Raji (cell line): ENCODE results near the gene SLC35E3.
A peak's percentile ranks its signal among the peaks of the same experiment; 100 is the strongest.

Source experiments
- POLR2A ChIP-seq: IDR thresholded peaks from 2 replicates; pipeline ENCODE4 v1.6.1; 2011; ENCODE audit warnings: low read depth, low read length, control low read depth; ENCODE audit not compliant: insufficient read depth

Gene SLC35E3

DNA sequence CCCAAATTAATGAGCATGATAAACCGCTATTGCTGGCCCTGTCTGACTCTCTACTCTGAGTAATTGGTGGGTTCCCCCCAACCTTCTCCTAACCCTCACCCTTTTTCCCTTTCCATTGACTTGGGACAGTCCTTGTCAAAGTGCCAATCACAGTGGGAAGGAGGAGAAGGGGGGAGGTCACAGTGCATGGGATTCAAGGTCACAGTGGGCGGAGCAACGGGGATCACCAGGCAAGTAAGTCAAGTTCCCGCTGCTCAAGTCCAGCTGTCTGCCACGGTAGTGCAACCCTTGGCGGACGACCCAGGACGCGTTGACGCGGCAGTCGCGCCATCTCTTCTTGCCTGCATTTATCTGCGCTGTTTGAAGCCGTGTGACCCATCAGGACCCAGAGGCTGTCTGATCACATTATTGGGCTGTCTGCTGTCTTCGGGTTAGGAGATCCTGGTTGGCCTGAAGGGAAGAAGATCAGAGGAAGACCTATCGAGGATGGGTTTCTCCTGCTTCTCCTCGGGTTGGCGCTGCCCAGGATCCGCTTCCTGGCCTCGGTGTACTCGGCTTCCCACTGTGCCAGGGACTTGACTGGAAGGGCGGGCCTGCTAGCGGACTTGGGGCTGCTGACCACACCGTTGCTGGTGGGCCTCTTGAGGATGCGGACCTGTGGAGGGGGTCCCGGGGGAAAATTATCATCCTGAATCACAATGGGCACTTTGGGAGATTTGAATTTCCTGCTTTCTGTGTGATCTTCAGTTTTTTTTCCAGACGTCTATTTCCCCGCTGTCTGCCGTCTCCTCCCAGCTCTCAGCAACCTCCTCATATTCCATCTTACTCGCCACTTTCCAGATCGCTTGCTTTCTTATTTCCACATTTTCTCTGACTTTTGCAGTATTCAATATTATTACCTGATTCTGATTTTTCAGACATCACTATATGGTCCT, 58.9 kb downstream of the SLC35E3 start:
- no peak for TF ChIP-seq POLR2A

DNA sequence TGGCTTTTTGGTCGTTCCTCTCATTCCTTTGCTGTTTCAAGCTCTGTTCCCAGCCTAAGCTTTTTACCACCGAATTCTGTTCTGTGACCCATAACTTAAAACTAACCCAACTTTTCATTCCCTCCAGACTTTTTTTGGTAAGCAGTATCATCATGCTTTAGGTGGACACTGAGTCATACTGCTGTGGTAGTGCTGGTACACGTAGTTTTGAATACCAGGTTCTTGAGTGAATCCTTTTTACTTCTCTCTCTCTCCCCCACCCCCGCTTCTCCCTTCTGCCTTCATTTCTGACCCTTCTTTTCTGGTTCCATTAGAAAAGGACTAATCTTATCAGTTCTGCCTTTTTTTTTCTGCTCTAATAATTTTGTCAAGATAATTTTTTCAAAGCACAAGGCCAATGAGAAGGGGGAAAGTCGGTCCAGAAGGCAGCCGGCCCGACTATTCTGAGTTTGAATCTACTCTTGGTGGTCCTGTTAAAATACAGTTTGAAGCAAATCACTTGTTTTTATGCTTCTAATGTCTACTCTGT, 59.7 kb downstream of the SLC35E3 start:
- no peak for TF ChIP-seq POLR2A

DNA sequence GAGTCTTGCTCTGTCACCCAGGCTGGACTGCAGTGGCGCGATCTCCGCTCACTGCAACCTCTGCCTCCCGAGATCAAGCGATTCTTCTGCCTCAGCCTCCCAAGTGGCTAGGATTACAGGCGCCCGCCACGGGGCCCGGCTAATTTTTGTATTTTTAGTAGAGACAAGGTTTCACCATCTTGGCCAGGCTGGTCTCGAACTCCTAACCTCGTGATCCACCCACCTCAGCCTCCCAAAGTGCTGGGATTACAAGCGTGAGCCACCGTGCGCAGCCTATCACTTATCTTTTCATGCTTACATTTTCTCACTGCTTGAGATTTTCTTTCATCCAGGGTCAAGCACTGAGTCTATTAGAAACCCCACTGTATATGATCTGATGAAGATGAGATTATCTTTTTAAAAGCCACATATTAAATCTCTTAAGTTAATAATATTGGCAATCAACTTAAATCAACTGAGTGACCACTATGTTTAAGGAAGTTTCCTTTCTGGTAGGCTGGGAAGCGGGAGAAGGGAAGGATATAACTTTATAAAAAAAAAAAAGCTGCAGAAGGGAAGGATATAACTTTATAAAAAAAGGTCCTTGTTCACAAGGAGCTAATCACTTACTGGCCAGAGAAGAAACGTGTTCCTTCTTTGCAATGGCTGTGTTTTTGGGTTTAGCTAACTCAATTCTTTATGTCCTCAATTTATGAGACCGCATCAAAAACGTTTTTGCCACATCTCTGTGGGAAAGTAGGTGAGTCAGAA, 60.7 kb downstream of the SLC35E3 start:
- TF ChIP-seq POLR2A: no peak

DNA sequence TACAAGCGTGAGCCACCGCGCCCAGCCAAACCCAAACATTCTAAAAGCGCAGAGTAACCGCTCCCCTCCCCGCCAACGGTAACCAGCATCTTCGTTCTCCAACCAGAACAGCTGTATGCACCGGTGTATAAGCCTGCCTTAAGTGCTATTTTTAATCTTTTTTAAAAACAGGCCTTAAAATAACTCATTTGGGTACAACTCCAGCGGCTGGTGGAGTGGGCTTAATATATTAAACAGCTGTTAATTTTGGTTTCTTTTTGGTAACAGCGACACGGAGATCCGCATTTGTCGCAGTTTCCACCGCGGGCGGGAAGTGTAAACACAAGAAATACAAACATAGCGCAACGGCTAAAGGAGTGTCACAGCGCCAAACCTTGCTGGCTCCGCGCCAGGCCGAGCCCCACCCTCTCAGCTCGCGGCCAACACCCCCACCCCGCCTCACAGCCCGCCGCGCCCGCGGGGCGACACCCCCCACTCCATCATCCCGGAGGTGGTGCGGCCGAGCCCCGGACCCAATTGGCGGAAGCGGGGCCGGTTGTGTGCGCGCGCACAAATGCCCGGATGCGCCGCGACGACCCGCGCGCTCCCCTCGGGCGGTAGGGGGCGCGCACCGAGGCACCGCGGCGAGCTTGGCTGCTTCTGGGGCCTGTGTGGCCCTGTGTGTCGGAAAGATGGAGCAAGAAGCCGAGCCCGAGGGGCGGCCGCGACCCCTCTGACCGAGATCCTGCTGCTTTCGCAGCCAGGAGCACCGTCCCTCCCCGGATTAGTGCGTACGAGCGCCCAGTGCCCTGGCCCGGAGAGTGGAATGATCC, 61.8 kb downstream of the SLC35E3 start, which contains the start of gene MDM2:
Gene MDM2 (plus strand): TSS at position 602 of the 812 bp plus-strand sequence. CDS start 301 bp downstream, outside the sequence.
- peak; percentile 80 for TF ChIP-seq POLR2A

DNA sequence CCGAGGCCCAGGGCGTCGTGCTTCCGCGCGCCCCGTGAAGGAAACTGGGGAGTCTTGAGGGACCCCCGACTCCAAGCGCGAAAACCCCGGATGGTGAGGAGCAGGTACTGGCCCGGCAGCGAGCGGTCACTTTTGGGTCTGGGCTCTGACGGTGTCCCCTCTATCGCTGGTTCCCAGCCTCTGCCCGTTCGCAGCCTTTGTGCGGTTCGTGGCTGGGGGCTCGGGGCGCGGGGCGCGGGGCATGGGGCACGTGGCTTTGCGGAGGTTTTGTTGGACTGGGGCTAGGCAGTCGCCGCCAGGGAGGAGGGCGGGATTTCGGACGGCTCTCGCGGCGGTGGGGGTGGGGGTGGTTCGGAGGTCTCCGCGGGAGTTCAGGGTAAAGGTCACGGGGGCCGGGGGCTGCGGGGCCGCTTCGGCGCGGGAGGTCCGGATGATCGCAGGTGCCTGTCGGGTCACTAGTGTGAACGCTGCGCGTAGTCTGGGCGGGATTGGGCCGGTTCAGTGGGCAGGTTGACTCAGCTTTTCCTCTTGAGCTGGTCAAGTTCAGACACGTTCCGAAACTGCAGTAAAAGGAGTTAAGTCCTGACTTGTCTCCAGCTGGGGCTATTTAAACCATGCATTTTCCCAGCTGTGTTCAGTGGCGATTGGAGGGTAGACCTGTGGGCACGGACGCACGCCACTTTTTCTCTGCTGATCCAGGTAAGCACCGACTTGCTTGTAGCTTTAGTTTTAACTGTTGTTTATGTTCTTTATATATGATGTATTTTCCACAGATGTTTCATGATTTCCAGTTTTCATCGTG, 62.6 kb downstream of the SLC35E3 start:
- TF ChIP-seq POLR2A: peak; percentile 60

DNA sequence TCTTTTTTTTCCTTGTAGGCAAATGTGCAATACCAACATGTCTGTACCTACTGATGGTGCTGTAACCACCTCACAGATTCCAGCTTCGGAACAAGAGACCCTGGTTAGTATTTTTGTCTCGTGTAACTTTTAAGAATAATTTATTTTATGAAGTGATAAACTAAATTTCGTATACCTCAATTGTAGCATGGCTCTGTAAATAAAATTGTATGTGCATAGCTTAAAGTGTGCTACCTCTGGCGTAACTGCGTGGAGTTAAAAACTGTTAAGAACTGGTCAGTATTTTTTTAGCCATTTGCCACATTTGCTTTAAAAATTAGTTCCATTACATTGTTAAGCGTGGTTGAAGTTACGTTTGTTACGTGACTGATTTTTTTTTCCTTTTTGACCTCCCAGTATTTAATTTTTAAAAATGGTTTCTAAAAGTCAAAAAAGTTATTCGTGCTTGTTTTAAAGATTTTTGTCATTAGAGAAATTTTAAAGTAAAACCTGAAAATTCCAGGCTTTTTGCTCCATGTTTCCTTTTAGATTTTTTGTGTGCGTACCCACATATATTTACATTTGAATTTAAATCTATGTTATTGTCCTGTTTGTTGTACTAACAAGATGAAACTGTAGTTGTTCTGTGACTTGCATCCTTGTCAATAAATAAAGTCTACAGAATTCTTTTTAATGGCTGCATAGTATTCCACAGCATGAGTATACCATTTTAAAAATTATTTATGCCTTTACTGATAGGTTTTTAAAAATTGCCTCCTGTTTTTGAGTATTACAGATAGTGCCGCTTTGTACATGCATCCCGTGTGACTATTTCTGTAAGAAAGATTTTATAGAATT, 63.4 kb downstream of the SLC35E3 start:
- TF ChIP-seq POLR2A: no peak

DNA sequence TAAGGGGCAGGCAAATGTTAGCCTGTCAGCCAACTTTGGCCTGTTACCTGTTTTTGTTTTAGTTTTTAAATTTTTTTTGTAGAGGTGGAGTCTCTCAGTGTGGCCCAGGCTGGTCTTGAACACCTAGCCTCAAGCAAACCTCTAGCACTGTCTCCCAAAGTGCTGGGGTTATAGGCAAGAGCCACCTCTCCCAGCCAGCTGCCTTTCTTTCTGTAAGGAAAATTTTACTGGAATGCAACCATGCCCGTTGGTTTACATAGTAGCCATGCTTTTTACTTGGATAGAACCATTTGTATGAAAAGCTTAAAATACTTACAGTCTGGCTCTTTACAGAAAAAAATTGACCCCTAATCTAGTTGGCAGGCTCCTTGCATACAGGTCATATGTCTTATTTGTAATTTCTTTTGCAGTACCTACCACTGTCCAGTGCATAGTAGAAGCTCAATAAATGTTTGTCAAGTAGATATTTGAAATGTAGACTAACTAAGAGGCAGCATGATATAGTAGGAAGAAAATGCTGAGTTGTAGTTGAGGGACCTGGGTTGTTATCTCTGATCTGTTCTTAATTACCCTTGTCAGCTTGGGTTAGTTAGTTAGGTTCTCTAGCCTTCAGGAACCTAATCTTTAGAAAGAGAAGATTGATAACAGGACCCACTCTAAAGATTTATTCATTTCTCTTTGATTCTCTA, 66.7 kb downstream of the SLC35E3 start:
- TF ChIP-seq POLR2A: no peak

DNA sequence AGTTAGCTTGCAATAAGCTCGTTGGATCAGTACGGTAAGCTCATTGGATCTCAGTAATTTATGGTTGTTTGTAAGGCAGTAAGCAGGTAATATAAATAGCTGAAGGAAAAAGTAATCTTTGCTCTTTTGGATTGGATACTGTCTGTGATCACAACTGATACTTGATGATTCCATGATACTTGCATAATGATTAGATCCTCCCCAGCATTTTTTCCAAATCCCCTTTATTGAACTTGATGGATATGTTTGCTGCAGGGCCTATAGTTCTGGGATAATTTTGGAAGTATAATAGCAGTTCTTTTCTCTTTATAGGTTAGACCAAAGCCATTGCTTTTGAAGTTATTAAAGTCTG, 67.2 kb downstream of the SLC35E3 start:
- no peak for TF ChIP-seq POLR2A

DNA sequence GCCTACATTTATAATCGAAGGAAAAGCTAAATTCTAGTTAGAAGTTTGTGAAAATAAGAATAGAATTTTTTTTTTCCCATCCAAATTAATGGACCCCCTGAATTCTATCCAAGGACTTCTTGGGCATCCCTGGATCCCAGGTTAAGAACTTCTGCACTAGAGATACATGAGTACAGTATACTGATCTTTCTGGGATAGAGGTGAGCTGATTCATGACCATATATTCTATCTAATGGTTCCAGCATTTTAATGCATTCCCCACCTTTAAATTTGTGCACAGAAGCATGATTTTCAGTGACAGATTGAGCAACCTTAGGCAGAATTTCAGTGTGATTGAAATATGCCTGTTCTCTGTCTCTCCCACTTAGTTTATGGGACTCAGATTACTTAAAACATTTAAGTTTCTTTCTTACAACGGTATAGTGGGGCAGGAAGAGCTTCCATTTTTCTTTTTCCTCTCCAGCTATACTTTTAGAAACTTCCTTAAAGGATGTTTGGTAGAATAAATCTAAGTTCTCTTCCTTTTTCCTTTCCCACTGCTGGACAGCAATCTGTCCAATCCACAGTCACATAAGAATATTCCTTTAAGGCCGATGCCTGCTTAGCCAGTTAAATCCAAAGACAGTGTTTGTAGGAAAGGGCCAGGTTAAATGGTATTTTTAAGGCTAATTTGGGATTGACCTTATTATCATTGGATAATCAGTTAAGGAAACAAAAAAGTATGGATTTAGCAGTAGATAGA, 68.7 kb downstream of the SLC35E3 start:
- TF ChIP-seq POLR2A: no peak

DNA sequence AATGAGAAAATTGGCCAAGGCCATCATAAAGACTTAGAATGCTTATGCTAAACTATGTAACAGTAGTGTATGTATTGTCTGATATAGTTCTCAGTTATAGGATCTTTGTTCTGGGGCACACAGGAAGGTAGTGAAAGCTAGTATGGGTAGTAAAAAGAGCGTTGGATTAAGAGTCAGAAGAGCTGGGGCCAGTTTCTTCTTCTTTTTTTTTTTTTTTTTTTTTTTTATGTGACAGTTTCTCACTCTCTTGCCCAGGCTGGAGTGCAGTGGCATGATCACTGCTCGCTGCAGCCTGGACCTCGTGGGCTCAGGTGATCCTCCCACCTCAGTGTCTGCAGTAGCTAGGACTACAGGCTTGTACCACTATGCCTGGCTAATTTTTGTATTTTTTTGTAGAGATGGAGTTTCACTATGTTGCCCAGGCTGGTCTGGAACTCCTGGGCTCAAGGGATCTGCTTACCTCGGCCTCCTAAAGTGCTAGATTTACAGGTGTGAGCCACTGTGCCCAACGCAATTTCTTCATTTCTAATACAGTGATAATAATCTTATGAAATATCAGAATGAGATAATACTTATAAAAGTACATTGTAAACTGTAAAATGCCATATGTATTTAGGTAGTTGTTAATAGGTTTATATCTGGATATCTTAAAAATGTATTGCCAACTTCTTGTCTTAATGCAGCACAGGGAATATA, 69.4 kb downstream of the SLC35E3 start:
- TF ChIP-seq POLR2A: no peak

DNA sequence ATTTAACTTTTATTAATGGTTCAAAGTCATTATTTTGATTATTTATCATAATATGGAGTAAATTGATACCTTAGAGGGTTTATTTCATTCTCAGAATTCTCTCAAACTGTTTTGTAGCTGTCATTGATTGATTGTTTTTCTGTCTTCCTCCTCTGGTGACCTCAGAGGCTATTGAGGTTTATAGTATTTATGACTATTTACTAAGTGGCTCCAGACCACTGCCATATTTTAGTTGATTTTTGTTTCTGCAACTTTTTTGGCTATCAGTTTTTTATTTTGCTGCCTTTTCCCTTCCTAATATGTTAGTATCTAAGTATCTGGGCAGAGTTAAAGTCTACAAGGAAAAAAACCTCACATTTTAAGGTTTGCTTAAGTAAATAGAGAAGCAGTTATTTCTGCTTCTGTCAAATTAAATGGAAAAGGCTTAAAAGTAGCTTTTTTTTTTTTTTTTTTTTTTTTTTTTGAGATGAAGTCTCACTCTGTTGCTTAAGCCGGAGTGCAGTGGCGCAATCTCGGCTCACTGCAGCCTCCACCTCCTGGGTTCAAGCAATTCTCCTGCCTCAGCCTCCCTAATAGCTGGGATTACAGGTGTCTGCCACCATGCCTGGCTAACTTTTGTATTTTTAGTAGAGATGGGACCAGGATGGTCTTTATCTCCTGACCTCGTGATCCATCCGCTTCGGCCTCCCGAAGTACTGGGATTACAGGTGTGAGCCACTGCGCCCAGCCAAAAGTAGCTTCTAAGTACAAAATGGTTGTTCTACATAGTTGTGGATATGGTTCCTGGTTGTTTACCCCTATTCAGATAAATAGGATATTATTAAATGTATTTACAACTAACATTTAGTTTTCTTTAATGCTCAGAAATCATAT, 70.2 kb downstream of the SLC35E3 start:
- TF ChIP-seq POLR2A: no peak
